WTC11 (cell line): ENCODE measurements around the gene HIBADH. TPM values are rescaled to one million over a fixed set of nuclear protein-coding genes. Genes with fewer than 3 reads are reported as not detected.

ENCODE experiments used
- ATAC-seq: fragments of 200-7000 bp; cut with Tn5 transposase; 2 replicates; pipeline ENCODE4 v1.10.0; 2021; ENCODE audit warnings: mild to moderate bottlenecking, moderate library complexity
- CTCF ChIA-PET: fragments of 300-600 bp; sonication (Branson Sonifier 250); formaldehyde crosslinking; loops from one replicate; lab custom pipeline; 2021; ENCODE audit warnings: antibody characterized with exemption; lab: Charles Lee
- POLR2A ChIA-PET: fragments of 350-600 bp; sonication (Branson Sonifier 250); formaldehyde crosslinking; loops from one replicate; lab custom pipeline; 2021; ENCODE audit warnings: antibody characterized with exemption; lab: Charles Lee
- DNase-seq: peaks from one replicate; pipeline ENCODE4 v3.0.0; 2021; ENCODE audit warnings: low spot score
- H3K27ac Mint-ChIP-seq: 2 replicates; pipeline ENCODE4 v1.8.0; 2021; ENCODE audit warnings: mixed read lengths
- H3K27me3 Mint-ChIP-seq: 2 replicates; pipeline ENCODE4 v1.8.0; 2021; ENCODE audit warnings: low read depth, mild to moderate bottlenecking, moderate library complexity, mixed read lengths
- H3K36me3 Mint-ChIP-seq: 2 replicates; pipeline ENCODE4 v1.8.0; 2021; ENCODE audit warnings: mixed read lengths
- H3K4me1 Mint-ChIP-seq: 2 replicates; pipeline ENCODE4 v1.8.0; 2022; ENCODE audit warnings: mixed read lengths
- H3K4me3 Mint-ChIP-seq: 2 replicates; pipeline ENCODE4 v1.8.0; 2021; ENCODE audit warnings: mild to moderate bottlenecking, moderate library complexity, mixed read lengths
- H3K9me3 Mint-ChIP-seq: 2 replicates; pipeline ENCODE4 v1.8.0; 2021; ENCODE audit warnings: mixed read lengths
- ATF1 ChIP-seq: sonication (generic); formaldehyde crosslinking; IDR thresholded peaks from 2 replicates; pipeline ENCODE4 v1.8.1; 2023; ENCODE audit warnings: mild to moderate bottlenecking, moderate library complexity, missing genetic modification reagents
- CBFB ChIP-seq: sonication (generic); formaldehyde crosslinking; IDR thresholded peaks from 2 replicates; pipeline ENCODE4 v1.8.1; 2022; ENCODE audit warnings: mild to moderate bottlenecking, low read depth, missing genetic modification reagents
- CREM ChIP-seq: sonication (generic); formaldehyde crosslinking; IDR thresholded peaks from 2 replicates; pipeline ENCODE4 v1.8.1; 2022; ENCODE audit warnings: mild to moderate bottlenecking, missing genetic modification reagents, moderate library complexity
- ETV6 ChIP-seq: sonication (generic); formaldehyde crosslinking; IDR thresholded peaks from 2 replicates; pipeline ENCODE4 v1.8.1; 2022; ENCODE audit warnings: mild to moderate bottlenecking, missing genetic modification reagents
- FOXK1 ChIP-seq: sonication (generic); formaldehyde crosslinking; IDR thresholded peaks from 2 replicates; pipeline ENCODE4 v1.8.0; 2022; ENCODE audit warnings: mild to moderate bottlenecking, moderate library complexity, missing genetic modification reagents
- GABPB1 ChIP-seq: sonication (generic); formaldehyde crosslinking; IDR thresholded peaks from 2 replicates; pipeline ENCODE4 v1.8.1; 2023; ENCODE audit warnings: mild to moderate bottlenecking, missing genetic modification reagents
- GRHL2 ChIP-seq: fragments of 250-450 bp; sonication (Bioruptor Pico); IDR thresholded peaks from 2 replicates; pipeline ENCODE4 v1.8.0; 2022; ENCODE audit warnings: mild to moderate bottlenecking, moderate library complexity; ENCODE audit not compliant: insufficient replicate concordance, severe bottlenecking
- HMGA2 ChIP-seq: fragments of 250-450 bp; sonication (Bioruptor Pico); IDR thresholded peaks from 2 replicates; pipeline ENCODE4 v1.4.0; 2021; ENCODE audit warnings: mild to moderate bottlenecking, moderate library complexity
- MYBL2 ChIP-seq: sonication (generic); formaldehyde crosslinking; IDR thresholded peaks from 2 replicates; pipeline ENCODE4 v1.8.1; 2023; ENCODE audit warnings: mild to moderate bottlenecking, moderate library complexity, missing genetic modification reagents
- NFE2L1 ChIP-seq: sonication (generic); formaldehyde crosslinking; IDR thresholded peaks from 2 replicates; pipeline ENCODE4 v1.8.1; 2023; ENCODE audit warnings: missing genetic modification reagents
- NFYB ChIP-seq: sonication (generic); formaldehyde crosslinking; conservative IDR thresholded peaks from 2 replicates; pipeline ENCODE4 v1.8.0; 2022; ENCODE audit warnings: low read depth, missing genetic modification reagents
- NR1H2 ChIP-seq: sonication (generic); formaldehyde crosslinking; IDR thresholded peaks from 2 replicates; pipeline ENCODE4 v1.9.0; 2021; ENCODE audit warnings: mild to moderate bottlenecking, moderate library complexity, missing genetic modification reagents
- RORB ChIP-seq: fragments of 250-450 bp; sonication (Bioruptor Pico); IDR thresholded peaks from 2 replicates; pipeline ENCODE4 v1.9.0; 2021; ENCODE audit warnings: mild to moderate bottlenecking
- SOX15 ChIP-seq: fragments of 250-450 bp; sonication (Bioruptor Pico); IDR thresholded peaks from 2 replicates; pipeline ENCODE4 v1.9.0; 2021; ENCODE audit warnings: mild to moderate bottlenecking
- SP1 ChIP-seq: sonication (generic); formaldehyde crosslinking; conservative IDR thresholded peaks from 2 replicates; pipeline ENCODE4 v1.8.1; 2022; ENCODE audit warnings: missing genetic modification reagents
- TEAD1 ChIP-seq: sonication (generic); formaldehyde crosslinking; IDR thresholded peaks from 2 replicates; pipeline ENCODE4 v1.8.0; 2022; ENCODE audit warnings: mild to moderate bottlenecking, missing genetic modification reagents
- ZBTB21 ChIP-seq: sonication (generic); formaldehyde crosslinking; IDR thresholded peaks from 2 replicates; pipeline ENCODE4 v1.8.1; 2023; ENCODE audit warnings: mild to moderate bottlenecking, missing genetic modification reagents, borderline replicate concordance
- ZNF263 ChIP-seq: sonication (generic); formaldehyde crosslinking; IDR thresholded peaks from 2 replicates; pipeline ENCODE4 v1.8.1; 2022; ENCODE audit warnings: low read depth, mild to moderate bottlenecking, moderate library complexity, missing genetic modification reagents
- ZNF423 ChIP-seq: fragments of 250-450 bp; sonication (Bioruptor Pico); IDR thresholded peaks from 2 replicates; pipeline ENCODE4 v2.1.2; 2022; ENCODE audit warnings: mild to moderate bottlenecking, moderate library complexity
- total RNA-seq: library from RNA; stranded (reverse); gene quantifications from 3 replicates; pipeline ENCODE4 v1.2.3, GENCODE V29; 2021
- TF ChIP-seq, protein P1 (sequence below): sonication (generic); formaldehyde crosslinking; IDR thresholded peaks from 2 replicates; pipeline ENCODE4 v1.8.1; 2023; ENCODE audit warnings: mild to moderate bottlenecking, missing genetic modification reagents, moderate library complexity
- TF ChIP-seq, protein P2 (sequence below): sonication (generic); formaldehyde crosslinking; IDR thresholded peaks from 2 replicates; pipeline ENCODE4 v1.8.0; 2023; ENCODE audit warnings: mild to moderate bottlenecking, missing genetic modification reagents
- TF ChIP-seq, protein P3 (sequence below): sonication (generic); formaldehyde crosslinking; IDR thresholded peaks from 2 replicates; pipeline ENCODE4 v1.8.0; 2022; ENCODE audit warnings: mild to moderate bottlenecking, missing genetic modification reagents
- TF ChIP-seq, protein P4 (sequence below): sonication (generic); formaldehyde crosslinking; IDR thresholded peaks from 2 replicates; pipeline ENCODE4 v1.8.1; 2022; ENCODE audit warnings: mild to moderate bottlenecking, missing genetic modification reagents, moderate library complexity, borderline replicate concordance
- TF ChIP-seq, protein P5 (sequence below): sonication (generic); formaldehyde crosslinking; IDR thresholded peaks from 2 replicates; pipeline ENCODE4 v1.8.0; 2023; ENCODE audit warnings: missing genetic modification reagents
- TF ChIP-seq, protein P6 (sequence below): sonication (generic); formaldehyde crosslinking; IDR thresholded peaks from 2 replicates; pipeline ENCODE4 v1.8.0; 2022; ENCODE audit warnings: missing genetic modification reagents

The HIBADH gene
- total RNA-seq, 1 experiment from 2014 or later = 27.9 TPM

DNA sequence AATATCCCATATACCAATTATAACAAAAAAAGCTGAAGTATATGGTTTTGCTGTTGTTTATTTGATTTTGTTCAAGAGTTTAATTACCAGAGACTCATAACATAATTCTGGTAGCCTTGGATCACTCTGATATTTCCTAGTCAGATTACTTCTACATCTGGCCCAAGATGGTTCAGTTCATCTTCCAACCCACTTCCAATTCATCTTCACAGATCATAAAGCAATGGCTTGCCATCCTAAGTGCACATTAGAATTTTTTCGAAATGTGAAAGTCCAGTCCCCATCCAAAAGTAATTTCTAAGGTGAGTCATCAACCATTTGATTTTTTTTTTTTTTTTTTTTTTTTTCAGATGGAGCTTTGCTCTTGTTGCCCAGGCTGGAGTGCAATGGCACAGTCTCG, 8.0 kb upstream of the HIBADH start:
- H3K27me3 Mint-ChIP-seq = no peaks in the 10 kb centered on the region
- DNase-seq = no peak
- no peaks in the 10 kb centered on the region for H3K36me3 Mint-ChIP-seq
- H3K4me3 Mint-ChIP-seq = no peak overlapping the region
- no peaks in the 10 kb centered on the region for H3K9me3 Mint-ChIP-seq
- TF ChIP-seq, protein P1, sequence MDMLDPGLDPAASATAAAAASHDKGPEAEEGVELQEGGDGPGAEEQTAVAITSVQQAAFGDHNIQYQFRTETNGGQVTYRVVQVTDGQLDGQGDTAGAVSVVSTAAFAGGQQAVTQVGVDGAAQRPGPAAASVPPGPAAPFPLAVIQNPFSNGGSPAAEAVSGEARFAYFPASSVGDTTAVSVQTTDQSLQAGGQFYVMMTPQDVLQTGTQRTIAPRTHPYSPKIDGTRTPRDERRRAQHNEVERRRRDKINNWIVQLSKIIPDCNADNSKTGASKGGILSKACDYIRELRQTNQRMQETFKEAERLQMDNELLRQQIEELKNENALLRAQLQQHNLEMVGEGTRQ = no peak
- TF ChIP-seq GABPB1 (CRISPR knock-in tag) = no peak
- TF ChIP-seq TEAD1 (CRISPR knock-in tag) = no peak
- TF ChIP-seq ZNF423 (CRISPR knock-in tag) = no peak
- TF ChIP-seq ZBTB21 (CRISPR knock-in tag) = no peak
- no peak for TF ChIP-seq MYBL2
- TF ChIP-seq SOX15 (CRISPR knock-in tag) = no peak
- TF ChIP-seq, protein P2, sequence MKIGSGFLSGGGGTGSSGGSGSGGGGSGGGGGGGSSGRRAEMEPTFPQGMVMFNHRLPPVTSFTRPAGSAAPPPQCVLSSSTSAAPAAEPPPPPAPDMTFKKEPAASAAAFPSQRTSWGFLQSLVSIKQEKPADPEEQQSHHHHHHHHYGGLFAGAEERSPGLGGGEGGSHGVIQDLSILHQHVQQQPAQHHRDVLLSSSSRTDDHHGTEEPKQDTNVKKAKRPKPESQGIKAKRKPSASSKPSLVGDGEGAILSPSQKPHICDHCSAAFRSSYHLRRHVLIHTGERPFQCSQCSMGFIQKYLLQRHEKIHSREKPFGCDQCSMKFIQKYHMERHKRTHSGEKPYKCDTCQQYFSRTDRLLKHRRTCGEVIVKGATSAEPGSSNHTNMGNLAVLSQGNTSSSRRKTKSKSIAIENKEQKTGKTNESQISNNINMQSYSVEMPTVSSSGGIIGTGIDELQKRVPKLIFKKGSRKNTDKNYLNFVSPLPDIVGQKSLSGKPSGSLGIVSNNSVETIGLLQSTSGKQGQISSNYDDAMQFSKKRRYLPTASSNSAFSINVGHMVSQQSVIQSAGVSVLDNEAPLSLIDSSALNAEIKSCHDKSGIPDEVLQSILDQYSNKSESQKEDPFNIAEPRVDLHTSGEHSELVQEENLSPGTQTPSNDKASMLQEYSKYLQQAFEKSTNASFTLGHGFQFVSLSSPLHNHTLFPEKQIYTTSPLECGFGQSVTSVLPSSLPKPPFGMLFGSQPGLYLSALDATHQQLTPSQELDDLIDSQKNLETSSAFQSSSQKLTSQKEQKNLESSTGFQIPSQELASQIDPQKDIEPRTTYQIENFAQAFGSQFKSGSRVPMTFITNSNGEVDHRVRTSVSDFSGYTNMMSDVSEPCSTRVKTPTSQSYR (CRISPR knock-in tag) = no peak
- TF ChIP-seq, protein P3, sequence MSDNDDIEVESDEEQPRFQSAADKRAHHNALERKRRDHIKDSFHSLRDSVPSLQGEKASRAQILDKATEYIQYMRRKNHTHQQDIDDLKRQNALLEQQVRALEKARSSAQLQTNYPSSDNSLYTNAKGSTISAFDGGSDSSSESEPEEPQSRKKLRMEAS (CRISPR knock-in tag) = no peak
- TF ChIP-seq CREM = no peak
- TF ChIP-seq CBFB (CRISPR knock-in tag) = no peak
- ChIA-PET POLR2A (interaction anchor here (0.7 kb wide), 1 partner anchor 67 kb away, joined by 4 read pairs; no protein-coding TSS in a partner anchor), CTCF (no interaction called here)
- no peak for ATAC-seq
- no peak overlapping the region for H3K27ac Mint-ChIP-seq
- H3K4me1 Mint-ChIP-seq = no peaks in the 10 kb centered on the region

DNA sequence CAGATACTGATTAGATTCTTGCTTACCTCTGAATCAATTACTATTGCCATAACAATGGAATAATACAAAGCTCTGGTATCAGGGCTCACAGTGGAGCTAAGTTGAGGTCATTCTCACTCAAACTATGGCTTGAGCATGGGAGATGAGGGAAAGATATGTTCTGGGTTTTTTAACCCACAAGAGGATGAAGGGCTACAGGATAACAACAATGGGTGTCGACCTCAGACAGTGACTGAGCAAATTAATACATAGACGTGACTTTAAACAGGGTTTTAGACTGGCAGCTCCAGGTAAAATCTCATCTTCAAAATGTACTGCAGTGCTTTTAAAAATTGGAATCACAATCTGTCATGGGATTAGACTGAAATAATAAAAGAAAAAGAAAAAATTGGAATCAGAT, 7.5 kb upstream of the HIBADH start:
- CTCF ChIA-PET = no interaction called here
- Mint-ChIP-seq H3K27me3 (no peaks in the 10 kb centered on the region; the same call in 1 of the 2 replicates), H3K9me3 (no peaks in the 10 kb centered on the region), H3K27ac (no peak overlapping the region), H3K4me3 (no peak overlapping the region)
- no peak for DNase-seq
- TF ChIP-seq, protein P4, sequence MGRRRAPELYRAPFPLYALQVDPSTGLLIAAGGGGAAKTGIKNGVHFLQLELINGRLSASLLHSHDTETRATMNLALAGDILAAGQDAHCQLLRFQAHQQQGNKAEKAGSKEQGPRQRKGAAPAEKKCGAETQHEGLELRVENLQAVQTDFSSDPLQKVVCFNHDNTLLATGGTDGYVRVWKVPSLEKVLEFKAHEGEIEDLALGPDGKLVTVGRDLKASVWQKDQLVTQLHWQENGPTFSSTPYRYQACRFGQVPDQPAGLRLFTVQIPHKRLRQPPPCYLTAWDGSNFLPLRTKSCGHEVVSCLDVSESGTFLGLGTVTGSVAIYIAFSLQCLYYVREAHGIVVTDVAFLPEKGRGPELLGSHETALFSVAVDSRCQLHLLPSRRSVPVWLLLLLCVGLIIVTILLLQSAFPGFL (CRISPR knock-in tag) = no peak
- TF ChIP-seq SP1 = no peak
- no peak for TF ChIP-seq NFYB (CRISPR knock-in tag)
- no peak for TF ChIP-seq GRHL2
- TF ChIP-seq ETV6 (CRISPR knock-in tag) = no peak
- no peak for TF ChIP-seq SOX15 (CRISPR knock-in tag)
- no peak for TF ChIP-seq ZNF263 (CRISPR knock-in tag)
- no peak for TF ChIP-seq HMGA2 (CRISPR knock-in tag)
- no peak for TF ChIP-seq ATF1 (CRISPR knock-in tag)
- TF ChIP-seq CBFB (CRISPR knock-in tag) = no peak
- TF ChIP-seq, all 79 proteins: peak for 0
- ATAC-seq = no peak
- H3K4me1 Mint-ChIP-seq = no peaks in the 10 kb centered on the region
- H3K36me3 Mint-ChIP-seq = no peaks in the 10 kb centered on the region
- POLR2A ChIA-PET = no interaction called here

DNA sequence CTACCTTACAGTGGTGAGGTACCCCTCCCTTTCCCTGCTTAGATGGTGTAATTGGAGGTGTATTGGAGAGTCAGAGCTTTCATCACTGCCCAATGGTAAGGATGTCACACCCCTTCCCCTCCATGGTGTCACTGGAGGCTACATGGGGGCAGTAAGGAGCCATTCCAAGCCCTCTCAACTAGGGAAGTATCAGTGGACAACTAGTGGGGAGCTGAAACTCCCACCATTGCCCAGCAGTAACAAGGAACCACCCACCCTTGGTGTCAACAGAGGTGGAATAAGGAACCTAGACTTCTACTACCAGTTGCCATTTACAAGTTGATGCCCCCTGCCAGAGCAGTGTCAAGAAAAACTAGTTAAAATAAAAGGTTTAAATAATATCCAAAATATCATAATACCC, 2.8 kb upstream of the HIBADH start:
- ChIA-PET POLR2A (no interaction called here), CTCF (no interaction called here)
- ATAC-seq = no peak
- peaks cover 17% of the 10 kb centered on the region for H3K4me1 Mint-ChIP-seq
- no peak overlapping the region for H3K27ac Mint-ChIP-seq
- no peak for DNase-seq
- H3K9me3 Mint-ChIP-seq = no peaks in the 10 kb centered on the region
- peaks cover 8% of the 10 kb centered on the region for H3K27me3 Mint-ChIP-seq
- no peak overlapping the region for H3K4me3 Mint-ChIP-seq
- no peaks in the 10 kb centered on the region for H3K36me3 Mint-ChIP-seq
- TF ChIP-seq NR1H2 (CRISPR knock-in tag) = no peak
- TF ChIP-seq, protein P5, sequence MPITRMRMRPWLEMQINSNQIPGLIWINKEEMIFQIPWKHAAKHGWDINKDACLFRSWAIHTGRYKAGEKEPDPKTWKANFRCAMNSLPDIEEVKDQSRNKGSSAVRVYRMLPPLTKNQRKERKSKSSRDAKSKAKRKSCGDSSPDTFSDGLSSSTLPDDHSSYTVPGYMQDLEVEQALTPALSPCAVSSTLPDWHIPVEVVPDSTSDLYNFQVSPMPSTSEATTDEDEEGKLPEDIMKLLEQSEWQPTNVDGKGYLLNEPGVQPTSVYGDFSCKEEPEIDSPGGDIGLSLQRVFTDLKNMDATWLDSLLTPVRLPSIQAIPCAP (CRISPR knock-in tag) = no peak
- no peak for TF ChIP-seq FOXK1 (CRISPR knock-in tag)
- TF ChIP-seq, protein P6, sequence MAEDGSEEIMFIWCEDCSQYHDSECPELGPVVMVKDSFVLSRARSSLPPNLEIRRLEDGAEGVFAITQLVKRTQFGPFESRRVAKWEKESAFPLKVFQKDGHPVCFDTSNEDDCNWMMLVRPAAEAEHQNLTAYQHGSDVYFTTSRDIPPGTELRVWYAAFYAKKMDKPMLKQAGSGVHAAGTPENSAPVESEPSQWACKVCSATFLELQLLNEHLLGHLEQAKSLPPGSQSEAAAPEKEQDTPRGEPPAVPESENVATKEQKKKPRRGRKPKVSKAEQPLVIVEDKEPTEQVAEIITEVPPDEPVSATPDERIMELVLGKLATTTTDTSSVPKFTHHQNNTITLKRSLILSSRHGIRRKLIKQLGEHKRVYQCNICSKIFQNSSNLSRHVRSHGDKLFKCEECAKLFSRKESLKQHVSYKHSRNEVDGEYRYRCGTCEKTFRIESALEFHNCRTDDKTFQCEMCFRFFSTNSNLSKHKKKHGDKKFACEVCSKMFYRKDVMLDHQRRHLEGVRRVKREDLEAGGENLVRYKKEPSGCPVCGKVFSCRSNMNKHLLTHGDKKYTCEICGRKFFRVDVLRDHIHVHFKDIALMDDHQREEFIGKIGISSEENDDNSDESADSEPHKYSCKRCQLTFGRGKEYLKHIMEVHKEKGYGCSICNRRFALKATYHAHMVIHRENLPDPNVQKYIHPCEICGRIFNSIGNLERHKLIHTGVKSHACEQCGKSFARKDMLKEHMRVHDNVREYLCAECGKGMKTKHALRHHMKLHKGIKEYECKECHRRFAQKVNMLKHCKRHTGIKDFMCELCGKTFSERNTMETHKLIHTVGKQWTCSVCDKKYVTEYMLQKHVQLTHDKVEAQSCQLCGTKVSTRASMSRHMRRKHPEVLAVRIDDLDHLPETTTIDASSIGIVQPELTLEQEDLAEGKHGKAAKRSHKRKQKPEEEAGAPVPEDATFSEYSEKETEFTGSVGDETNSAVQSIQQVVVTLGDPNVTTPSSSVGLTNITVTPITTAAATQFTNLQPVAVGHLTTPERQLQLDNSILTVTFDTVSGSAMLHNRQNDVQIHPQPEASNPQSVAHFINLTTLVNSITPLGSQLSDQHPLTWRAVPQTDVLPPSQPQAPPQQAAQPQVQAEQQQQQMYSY (CRISPR knock-in tag) = no peak
- TF ChIP-seq ETV6 (CRISPR knock-in tag) = no peak
- TF ChIP-seq NFE2L1 (CRISPR knock-in tag) = no peak
- TF ChIP-seq GABPB1 (CRISPR knock-in tag) = no peak
- no peak for TF ChIP-seq RORB (CRISPR knock-in tag)
